ENCODE data around the gene ROR1.
A peak's percentile ranks its signal among the peaks of the same experiment; 100 is the strongest.
"Not testable (repeated sequence)": the region's sequence is repeated elsewhere in the genome, so short reads cannot be mapped to it uniquely, and the experiment has no call there.

Gene ROR1

DNA sequence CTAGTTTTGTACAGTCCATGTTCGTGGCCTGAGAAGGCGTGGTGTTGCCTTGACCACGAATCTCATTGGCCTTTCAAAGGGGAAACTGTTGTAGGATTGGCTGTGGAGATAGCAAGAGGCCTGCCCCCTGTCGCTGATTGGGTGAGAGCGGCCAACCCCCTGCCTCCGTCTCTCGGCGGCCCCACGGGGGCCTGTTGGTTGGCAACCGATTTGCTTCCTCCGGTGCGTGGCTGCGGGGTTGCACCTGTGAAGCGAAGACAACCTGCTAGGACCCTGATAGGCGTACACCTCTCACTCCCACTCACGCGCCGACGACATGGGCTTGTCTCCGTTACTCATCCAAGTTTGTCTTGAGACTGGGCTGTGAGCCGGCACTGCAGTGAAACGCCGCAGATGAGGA is 429.6 kb downstream of the ROR1 start, which contains the start of gene UBE2U:
Gene UBE2U, plus strand, starts transcription at position 204 of the 400 bp plus-strand sequence. CDS start 428 bp downstream, outside the sequence.
- DNase-seq (ENCODE audit: low spot score) (no peak), FAIRE-seq (no peak)

DNA sequence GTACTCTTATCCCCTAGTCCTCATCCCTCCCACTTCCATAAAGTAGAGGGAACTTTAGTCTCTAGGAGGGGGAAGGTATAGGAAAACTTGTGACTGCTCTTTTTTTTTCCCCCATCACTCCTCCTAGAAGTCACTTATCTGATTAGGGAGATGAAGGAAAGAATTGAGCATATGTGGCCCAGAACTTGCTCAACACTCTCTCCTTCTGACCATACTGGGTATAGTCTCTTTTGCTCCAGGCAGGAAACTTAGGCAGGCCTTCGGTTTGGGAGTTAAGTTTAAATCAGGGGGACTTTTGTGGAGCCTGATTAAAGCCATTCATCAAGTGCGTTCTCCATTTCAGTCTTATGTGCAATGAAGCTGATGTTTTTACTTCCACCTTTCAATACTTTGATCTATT is 435.4 kb downstream of the ROR1 start:
- no peak for DNase-seq (ENCODE audit: low spot score)
- FAIRE-seq = no peak

DNA sequence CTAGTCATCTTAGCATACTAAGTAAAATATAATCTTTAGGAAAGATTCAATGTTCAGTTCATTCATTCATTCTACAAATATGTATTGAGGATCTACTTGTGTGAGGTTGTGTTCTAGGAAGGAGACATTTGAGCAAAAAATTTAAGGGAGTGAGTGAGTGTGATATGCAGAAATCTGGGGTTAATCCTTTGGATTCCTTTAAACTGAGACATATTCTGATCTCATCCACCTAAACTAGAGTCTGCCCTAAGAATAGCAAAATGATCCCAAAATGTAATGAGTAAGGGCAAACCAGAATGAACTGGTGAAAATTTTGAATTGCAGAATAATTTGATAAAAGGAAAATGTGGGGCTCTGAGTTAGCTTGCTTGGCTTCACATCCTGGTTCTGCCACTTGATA is 438.2 kb downstream of the ROR1 start:
- DNase-seq (ENCODE audit: low spot score) (peak; percentile 19), FAIRE-seq (no peak)

DNA sequence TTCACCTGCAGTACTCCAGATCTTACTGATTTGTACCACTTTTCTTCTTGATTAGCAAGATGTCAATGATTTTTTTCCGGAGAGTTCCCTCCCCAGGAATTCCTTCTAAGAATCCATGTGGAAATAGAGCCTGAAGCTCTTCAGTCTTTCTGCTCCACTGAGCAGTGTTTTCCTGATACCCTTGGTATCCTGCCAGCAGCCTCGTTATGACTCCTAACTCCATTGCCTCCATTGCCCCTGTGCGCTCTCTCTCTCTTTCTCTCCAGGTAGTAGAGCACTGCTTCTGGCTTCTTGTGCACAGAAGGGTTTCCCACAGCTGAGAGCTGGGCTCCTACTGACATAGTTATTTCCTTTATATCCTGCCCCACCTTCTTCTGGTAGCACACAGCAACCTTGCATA is 441.8 kb downstream of the ROR1 start:
- DNase-seq (ENCODE audit: low spot score) = no peak
- no peak for FAIRE-seq

DNA sequence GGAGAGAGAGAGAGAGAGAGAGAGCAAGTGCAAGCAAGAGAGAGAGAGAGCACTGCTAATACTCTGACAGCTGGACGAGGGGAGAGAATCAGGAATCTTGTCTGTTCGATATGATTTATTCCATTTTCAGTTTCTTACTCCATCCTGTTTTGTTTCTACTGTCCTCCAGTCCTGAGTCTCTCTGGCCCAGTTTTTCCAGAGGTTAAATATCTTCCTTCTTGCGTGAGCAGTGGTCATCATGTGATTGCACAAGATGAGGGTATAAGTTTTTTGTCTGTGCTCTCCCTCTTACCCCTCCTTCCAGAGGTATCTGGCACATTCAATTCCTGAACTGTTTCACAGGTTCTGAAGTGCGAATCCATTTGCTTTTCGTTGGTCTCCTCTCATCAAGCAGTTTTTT is 446.4 kb downstream of the ROR1 start:
- no peak for DNase-seq (ENCODE audit: low spot score)
- no peak for FAIRE-seq

DNA sequence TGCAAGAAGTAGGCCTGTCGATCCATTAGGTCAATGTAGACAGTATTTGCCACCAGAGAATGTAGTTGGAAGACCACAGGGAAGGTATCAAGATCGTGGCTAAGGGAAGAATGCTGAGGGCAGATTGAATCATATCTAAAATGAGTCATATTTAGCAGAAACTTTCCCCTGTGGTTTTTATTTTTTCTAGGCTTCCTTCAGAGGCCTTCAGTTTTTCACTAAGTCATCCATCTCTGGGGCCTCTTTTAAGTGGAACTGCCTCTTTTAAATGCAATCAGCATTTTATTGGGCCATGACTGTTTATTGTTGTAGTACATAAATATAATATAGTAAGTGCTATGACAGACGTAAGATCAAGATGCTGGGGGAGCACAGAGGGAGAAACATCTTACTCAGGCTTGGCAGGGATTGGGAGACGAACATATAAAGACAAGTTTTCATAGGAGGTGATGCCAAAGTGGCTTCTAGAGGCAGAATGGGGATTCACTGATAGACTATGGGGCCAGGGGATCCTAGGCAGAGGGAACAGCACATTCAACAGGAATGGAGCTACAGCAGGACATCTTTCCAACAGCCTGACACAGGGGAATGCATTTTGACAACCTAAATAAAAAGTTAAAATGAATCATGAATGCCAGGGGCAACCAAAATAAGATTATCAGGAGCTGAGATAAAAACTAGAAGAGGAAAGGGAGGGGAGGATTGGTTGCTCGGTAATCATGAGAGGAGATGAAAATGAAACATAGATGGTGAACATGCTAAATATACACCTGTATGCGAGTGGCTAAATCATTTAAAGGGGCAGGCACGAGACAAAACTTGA is 449.7 kb downstream of the ROR1 start:
- FAIRE-seq (peak; percentile 20), DNase-seq (ENCODE audit: low spot score) (peak; percentile 72)

DNA sequence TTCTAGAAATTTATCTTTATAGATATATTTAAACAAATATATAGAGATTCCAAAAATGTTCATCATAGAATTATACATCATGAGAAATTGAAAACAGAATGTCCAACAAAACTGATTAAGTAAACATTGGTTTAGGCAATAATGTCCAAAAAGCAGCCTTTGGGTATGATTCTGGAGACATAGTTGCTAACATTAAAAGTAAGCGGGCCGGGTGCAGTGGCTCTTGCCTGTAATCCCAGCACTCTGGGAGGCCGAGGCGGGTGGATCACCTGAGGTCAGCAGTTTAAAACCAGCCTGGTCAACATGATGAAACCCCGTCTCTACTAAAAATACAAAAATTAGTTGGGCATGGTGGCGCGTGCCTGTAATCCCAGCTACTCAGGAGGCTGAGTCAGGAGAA is 450.4 kb downstream of the ROR1 start:
- DNase-seq (ENCODE audit: low spot score); FAIRE-seq: not testable (repeated sequence)

DNA sequence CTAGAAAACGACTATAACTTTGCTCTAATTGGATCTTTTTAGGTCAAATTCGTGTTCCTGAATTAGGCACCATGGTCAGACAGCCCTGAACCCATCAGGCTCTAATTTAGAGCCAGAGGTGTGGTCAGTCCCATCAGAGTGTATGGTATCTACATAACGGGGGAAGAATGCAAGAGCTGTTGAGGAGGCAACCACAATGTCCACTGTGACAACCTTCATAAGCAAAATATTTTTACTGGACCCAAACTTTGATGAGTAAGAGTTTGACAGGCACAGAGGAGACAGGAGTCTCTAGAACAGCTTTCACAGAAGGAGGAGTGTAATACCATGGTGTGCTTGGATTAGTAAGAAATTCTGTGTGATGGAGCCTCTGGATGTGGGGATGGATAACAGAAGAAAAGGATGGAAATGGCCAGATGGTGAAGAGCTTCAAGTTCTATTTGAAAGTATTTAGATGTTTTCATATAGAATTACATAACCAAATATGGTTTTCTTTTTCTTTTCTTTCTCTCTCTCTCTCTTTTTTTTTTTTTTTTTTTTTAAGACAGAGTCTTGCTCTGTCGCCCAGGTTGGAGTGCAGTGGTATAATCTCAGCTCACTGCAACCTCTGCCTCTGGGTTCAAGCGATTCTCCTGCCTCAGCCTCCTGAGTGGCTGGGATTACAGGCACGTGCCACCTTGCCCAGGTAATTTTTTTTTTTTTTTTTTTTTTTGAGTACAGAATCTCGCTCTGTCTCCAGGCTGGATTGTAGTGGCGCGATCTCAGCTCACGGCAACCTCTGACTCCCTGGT is 454.5 kb downstream of the ROR1 start:
- DNase-seq (ENCODE audit: low spot score) (peak; percentile 20), FAIRE-seq (no peak)

DNA sequence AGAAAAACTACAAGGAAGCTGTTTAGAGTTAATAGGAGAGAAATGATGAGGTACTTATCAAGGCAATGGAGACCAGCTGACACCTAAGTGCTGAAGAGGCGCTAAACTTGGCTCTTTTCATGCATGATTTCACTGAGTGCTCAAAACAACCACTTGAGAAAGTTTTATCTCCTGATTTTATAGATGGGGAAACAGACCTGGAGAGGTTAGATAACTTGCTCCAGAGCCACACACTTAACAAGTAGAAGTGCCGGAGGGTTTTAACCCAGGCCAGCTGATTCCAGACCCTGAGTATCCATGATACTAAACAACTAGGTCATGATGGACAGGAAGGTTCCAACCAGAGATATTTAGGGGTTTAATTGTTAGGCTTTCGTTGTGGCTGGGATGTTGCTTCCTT is 455.5 kb downstream of the ROR1 start:
- no peak for DNase-seq (ENCODE audit: low spot score)
- FAIRE-seq = no peak
